Immature natural killer cell (primary cell): ENCODE data around the gene TARBP1. TPM values are rescaled to one million over a fixed set of nuclear protein-coding genes. Genes with fewer than 3 reads are reported as not detected.

Experiments
- polyA plus RNA-seq, 3 donors: library from polyadenylated mRNA; unstranded; fragments of 300-500 nt; fragmentation: Illumina TruSeq; gene quantifications; one replicate each; pipeline ENCODE4 v1.2.3, GENCODE V29; 2021

Gene TARBP1
- polyA plus RNA-seq, 3 donors from 2014 or later, result 4.7 to 11.1 (median 7.0) TPM

Other genes starting within 250 kb of the TARBP1 start
- gene COA6, start 105.7 kb downstream of the TARBP1 start, polyA plus RNA-seq, result 10 to 100 TPM; 20.3 to 41.0 (median 34.8) TPM
- 10 to 100 TPM; 19.1 to 28.2 (median 26.4) TPM for gene IRF2BP2, start 131.0 kb upstream of the TARBP1 start, polyA plus RNA-seq